Osteoblast (primary cell): ENCODE results near the gene SCG3. TPM values are rescaled to one million over a fixed set of nuclear protein-coding genes. Genes with fewer than 3 reads are reported as not detected.

Source experiments
- DNase-seq: peaks from one replicate; pipeline ENCODE4 v3.0.0; 2011; ENCODE audit warnings: low spot score, mixed read lengths; ENCODE audit not compliant: insufficient read length; ENCODE audit errors: missing footprints
- H2AFZ ChIP-seq: 2 replicates; pipeline ENCODE4 v1.6.0; 2011; ENCODE audit warnings: mild to moderate bottlenecking, low read length
- H3K27ac ChIP-seq: 2 replicates; pipeline ENCODE4 v1.5.1; 2011; ENCODE audit warnings: mild to moderate bottlenecking, low read depth, low read length, moderate library complexity
- H3K27me3 ChIP-seq: 2 replicates; pipeline ENCODE4 v1.6.0; 2012; ENCODE audit warnings: mild to moderate bottlenecking, control low read depth, inconsistent platforms, low read length, moderate library complexity; ENCODE audit not compliant: insufficient read depth
- H3K36me3 ChIP-seq: 2 replicates; pipeline ENCODE4 v1.5.1; 2011; ENCODE audit warnings: mild to moderate bottlenecking, low read length, control low read depth, moderate library complexity; ENCODE audit not compliant: insufficient read depth
- H3K4me1 ChIP-seq: 2 replicates; pipeline ENCODE4 v1.5.1; 2011; ENCODE audit warnings: mild to moderate bottlenecking, low read length, control low read depth, moderate library complexity; ENCODE audit not compliant: insufficient read depth
- H3K4me2 ChIP-seq: 2 replicates; pipeline ENCODE4 v1.6.0; 2011; ENCODE audit warnings: mild to moderate bottlenecking, low read length; ENCODE audit not compliant: insufficient read depth
- H3K4me3 ChIP-seq: fragments of 200-600 bp; sonication (generic); 3 replicates; pipeline ENCODE4 v1.5.1; 2012; ENCODE audit warnings: mild to moderate bottlenecking, low read length, inconsistent platforms; ENCODE audit not compliant: insufficient read depth
- H3K79me2 ChIP-seq: 2 replicates; pipeline ENCODE4 v1.6.0; 2012; ENCODE audit warnings: mild to moderate bottlenecking, low read length, control low read depth, inconsistent platforms; ENCODE audit not compliant: insufficient read depth
- H3K9me3 ChIP-seq: 2 replicates; pipeline ENCODE4 v1.5.1; 2011; ENCODE audit warnings: low read depth, low read length, control low read depth
- H4K20me1 ChIP-seq: 2 replicates; pipeline ENCODE4 v1.6.0; 2012; ENCODE audit warnings: mild to moderate bottlenecking, low read length, control low read depth; ENCODE audit not compliant: insufficient read depth
- CTCF ChIP-seq: IDR thresholded peaks from 2 replicates; pipeline ENCODE4 v1.5.1; 2011; ENCODE audit warnings: mild to moderate bottlenecking, low read depth, low read length, moderate library complexity; ENCODE audit errors: extremely low read depth
- total RNA-seq: library from RNA; depleted of rRNA; stranded (reverse); fragments of >200 nt; gene quantifications from 2 replicates; pipeline ENCODE4 v1.2.3, GENCODE V29; 2012

Gene SCG3
- total RNA-seq, result not detected in 2 replicates

- peak; percentile 32 for DNase-seq
- TF ChIP-seq CTCF, result no peak
- H3K79me2 ChIP-seq, result no peaks in the 10 kb centered on the region
- H3K27ac ChIP-seq, result no peak within 1 kb of the TSS
- H3K27me3 ChIP-seq, result no peaks in the 10 kb centered on the region
- H3K4me2 ChIP-seq, result peak within 1 kb of the TSS; percentile 15
- no peak within 1 kb of the TSS for H3K4me3 ChIP-seq
- no peaks in the 10 kb centered on the region for H4K20me1 ChIP-seq
- H3K36me3 ChIP-seq, result no peaks in the 10 kb centered on the region
- no peak within 1 kb of the TSS for H2AFZ ChIP-seq
- H3K4me1 ChIP-seq, result no peaks in the 10 kb centered on the region
- no peaks in the 10 kb centered on the region for H3K9me3 ChIP-seq
These were observed at the start of gene SCG3 for GRCh38 chr15:51681303-51681963. SCG3 (plus strand) TSS chr15:51681503; CDS start chr15:51681756, 253 bp downstream.

- no peak overlapping the region for H3K27ac ChIP-seq
- no peak for TF ChIP-seq CTCF
- H3K4me3 ChIP-seq, result no peak overlapping the region
- no peaks in the 10 kb centered on the region for H3K4me1 ChIP-seq
- no peak overlapping the region for H3K4me2 ChIP-seq
- H3K79me2 ChIP-seq, result no peaks in the 10 kb centered on the region
- no peak overlapping the region for H2AFZ ChIP-seq
- no peaks in the 10 kb centered on the region for H4K20me1 ChIP-seq
- DNase-seq, result no peak
- no peaks in the 10 kb centered on the region for H3K9me3 ChIP-seq
- peaks cover 13% of the 10 kb centered on the region for H3K27me3 ChIP-seq
- no peaks in the 10 kb centered on the region for H3K36me3 ChIP-seq
These were observed 46.6 kb upstream of the SCG3 start for GRCh38 chr15:51634591-51635198.

- Histone ChIP-seq H3K9me3 (no peaks in the 10 kb centered on the region), H3K4me2 (no peak overlapping the region), H3K27me3 (no peaks in the 10 kb centered on the region), H3K36me3 (no peaks in the 10 kb centered on the region), H2AFZ (no peak overlapping the region), H4K20me1 (no peaks in the 10 kb centered on the region), H3K4me3 (no peak overlapping the region), H3K79me2 (no peaks in the 10 kb centered on the region), H3K4me1 (no peaks in the 10 kb centered on the region), H3K27ac (no peak overlapping the region)
- DNase-seq, result no peak
- TF ChIP-seq CTCF, result no peak
These were observed 39.7 kb upstream of the SCG3 start for GRCh38 chr15:51641490-51642130.

- no peak for TF ChIP-seq CTCF
- Histone ChIP-seq H3K36me3 (no peaks in the 10 kb centered on the region), H3K79me2 (no peaks in the 10 kb centered on the region), H3K4me2 (no peak overlapping the region), H3K9me3 (no peaks in the 10 kb centered on the region), H3K27ac (no peak overlapping the region), H3K4me1 (peaks cover 3% of the 10 kb centered on the region), H2AFZ (no peak overlapping the region), H3K4me3 (no peak overlapping the region), H4K20me1 (no peaks in the 10 kb centered on the region), H3K27me3 (no peaks in the 10 kb centered on the region)
- DNase-seq, result no peak
These were observed 38.6 kb upstream of the SCG3 start for GRCh38 chr15:51642696-51643095.
